GM19467 (cell line): Measurements from ENCODE around the gene EIF2AK3.
"Not testable (repeated sequence)": the region's sequence is repeated elsewhere in the genome, so short reads cannot be mapped to it uniquely, and the experiment has no call there.

Experiments used
- ATAC-seq: cut with Tn5 transposase; IDR thresholded peaks from one replicate; pipeline ENCODE4 v1.9.1; 2021; ENCODE audit warnings: mild to moderate bottlenecking, moderate library complexity; ENCODE audit not compliant: unreplicated experiment

Gene EIF2AK3

DNA sequence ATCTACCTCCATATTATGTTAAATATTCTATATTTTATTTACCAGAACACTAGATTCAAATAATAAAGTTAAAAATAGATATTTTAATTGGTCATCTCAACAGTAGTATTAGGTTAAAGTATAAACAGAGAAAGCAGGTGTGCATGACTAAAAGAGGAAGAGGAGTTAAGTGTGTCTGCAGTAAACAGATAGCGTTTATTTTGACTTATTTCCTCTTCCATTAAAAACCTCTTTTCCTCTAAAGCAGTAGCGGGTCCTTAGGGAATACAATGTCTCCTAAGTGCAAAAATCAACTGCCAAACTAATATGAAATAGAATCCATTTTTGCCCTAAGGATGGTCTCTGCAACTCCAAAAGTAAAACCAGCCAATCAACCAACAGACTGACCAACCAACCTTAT, 27.7 kb downstream of the EIF2AK3 start:
- ATAC-seq = no peak

DNA sequence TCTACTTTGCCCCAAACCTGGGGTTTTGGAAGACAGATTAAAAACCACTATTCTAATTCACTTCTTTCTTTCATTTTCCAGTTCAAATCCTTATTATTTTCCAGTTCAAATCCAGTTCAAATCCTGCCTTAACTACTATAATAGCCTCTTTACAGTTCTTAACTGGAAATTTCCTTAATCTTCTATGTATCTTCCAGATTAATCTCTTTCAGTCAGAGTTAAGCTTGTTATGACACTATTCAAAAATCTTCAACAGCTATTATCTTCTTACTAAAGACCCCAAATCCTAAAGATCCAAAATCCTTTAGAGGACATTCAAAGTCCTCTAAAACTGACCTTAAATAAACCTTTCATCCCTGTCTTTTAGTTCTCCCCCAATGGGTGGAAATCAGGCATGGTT, 30.1 kb downstream of the EIF2AK3 start:
- no peak for ATAC-seq

DNA sequence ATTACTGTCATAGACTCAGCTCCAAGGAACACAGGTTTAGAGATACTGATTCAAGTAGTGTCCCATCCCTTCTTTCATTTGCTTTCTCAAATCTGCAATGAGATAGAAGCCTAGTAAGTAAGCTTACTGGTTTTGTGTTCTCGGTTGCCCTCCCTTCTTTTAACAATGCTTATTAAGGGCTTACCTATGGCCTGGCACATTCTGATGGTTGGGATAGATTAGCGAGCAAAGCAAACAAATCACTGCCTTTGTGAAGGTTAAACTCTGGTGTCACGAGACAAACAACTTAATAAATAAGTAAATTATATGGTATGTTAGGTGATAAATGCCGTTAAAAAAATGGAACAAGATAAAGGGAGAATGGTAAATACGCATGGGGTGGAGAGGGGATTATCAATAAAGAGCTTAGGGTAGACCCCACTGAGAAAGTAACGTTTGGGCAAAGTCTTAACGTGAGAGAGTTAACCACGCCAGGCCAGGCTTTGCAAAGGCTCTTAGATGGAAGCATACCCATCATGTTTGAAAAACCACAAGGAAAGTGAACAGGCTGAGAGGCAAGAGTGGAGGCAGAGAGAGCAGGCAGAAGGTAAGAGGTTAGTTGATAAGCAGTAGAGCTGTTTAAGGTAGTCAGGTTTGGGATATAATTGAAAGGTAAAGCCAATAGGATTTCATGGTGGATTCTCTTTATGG, 31.0 kb downstream of the EIF2AK3 start:
- no peak for ATAC-seq

DNA sequence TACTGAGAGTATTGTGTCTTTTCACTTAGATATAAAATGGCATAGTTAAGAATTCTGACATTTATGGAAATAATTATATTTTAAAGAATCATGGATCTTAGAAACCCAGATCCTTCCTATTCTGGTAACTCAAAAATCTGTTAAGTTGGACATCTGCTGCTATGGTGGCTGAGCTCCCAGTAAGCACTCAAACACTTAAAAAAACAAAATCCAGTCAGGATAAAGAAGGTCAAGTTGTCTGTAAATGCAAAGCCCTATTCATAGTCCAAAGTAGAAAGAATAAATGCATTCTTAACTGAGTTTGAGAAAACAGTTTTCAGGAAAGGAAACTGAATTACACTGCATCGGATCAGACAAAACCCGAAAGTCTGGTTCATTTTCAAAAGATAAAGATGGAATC, 35.6 kb downstream of the EIF2AK3 start:
- no peak for ATAC-seq

DNA sequence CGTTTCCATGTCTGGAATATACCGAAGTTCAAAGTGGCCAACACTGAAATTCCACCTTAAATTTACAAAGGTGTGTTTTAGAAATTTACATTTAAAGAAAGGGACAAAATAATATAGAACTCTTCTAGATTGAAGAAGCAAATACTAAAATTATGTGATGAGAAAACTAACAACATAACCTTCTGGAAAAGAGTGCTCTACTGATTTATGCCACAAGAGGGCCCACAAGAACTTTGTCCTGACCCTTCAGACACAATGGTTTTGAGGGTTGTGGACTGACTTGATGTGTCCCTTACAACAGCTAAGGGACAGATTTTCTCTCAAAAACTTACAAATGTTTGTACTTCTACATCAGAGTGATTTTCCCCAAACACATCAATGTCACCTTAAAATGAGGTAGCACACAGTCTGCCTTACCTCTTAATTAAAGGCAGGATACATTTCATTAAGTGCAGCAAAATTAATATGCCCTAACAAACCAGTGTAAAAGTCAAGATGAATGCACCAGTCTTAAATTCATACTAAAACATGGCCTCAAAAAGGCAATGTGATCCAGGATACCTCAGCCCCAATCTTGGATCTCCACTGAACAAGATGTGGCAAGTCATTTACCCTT, 36.2 kb downstream of the EIF2AK3 start:
- ATAC-seq = peak; percentile 54

DNA sequence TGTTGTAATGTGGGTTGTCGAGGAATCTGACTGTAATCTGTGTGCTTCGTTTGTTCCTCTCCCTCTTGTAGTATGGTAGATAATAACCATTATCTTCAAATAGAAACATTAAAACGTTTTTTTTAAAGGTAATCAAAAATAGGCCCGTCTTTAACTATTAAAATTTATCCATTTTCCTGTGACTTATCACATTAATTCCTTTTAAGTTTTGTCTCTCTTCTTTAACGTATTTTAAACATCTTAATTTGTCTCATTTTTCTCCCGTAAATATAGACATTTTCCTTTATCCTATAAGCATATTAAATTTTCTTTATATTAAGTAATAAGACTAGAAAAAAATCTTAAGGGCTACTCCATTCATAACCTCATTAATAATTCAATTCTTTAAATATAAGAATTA, 41.3 kb downstream of the EIF2AK3 start:
- ATAC-seq = no peak

DNA sequence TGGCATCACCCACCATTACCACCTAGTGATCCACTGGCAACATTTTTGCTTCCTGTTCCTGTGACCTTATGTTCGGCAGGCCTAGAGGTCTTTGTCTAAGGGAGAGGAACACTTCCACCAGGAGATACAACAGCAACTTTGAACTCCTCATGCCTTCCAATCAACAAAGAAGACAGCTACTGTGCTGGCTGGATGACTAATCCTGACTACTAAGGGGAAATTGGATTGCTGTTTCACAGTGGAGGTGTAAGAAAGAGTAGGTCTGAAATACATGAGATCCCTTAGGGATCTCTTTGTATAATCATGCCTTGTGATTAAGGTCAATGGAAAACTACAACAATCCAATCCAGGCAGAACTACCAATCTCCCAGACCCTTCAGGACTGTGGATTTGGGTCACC, 45.2 kb downstream of the EIF2AK3 start:
- ATAC-seq = no peak

DNA sequence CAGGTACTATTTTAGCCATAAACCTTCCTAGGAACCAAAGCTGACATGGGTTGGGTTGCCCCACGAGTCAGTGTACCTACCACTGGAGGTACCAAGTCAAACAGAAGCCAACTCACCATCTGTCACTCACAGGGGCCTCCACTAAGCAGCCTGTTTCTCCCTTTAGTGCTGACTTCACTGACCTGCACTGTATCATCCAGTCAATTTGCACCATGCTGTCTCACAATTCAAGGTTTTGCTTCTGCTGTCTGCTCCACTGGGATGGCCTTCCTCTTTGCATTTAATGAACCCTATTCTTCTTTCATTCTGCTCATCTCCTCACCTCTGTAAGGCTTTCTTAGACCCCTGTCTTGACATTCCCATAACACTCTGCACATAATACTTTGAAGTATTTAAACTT, 47.2 kb downstream of the EIF2AK3 start:
- ATAC-seq = no peak

DNA sequence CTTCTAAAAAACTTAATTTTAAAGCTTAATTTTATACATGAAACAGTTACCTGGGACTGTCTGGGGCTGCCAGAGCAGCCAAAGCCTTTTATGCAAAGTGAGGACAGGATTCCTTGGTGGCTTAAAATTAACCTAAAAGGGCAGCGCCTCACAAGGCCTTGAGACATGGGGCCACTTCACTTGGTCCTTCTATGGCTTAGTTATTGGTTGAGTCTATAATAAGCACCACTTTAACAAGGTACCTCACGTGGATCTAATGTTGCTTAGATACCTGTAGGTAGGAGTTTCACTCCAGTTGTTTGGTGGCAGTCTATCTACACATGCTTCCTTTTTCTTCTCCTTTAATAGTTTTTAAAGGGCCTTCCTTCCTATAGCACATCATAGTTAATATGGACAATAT, 51.6 kb downstream of the EIF2AK3 start:
- no peak for ATAC-seq

DNA sequence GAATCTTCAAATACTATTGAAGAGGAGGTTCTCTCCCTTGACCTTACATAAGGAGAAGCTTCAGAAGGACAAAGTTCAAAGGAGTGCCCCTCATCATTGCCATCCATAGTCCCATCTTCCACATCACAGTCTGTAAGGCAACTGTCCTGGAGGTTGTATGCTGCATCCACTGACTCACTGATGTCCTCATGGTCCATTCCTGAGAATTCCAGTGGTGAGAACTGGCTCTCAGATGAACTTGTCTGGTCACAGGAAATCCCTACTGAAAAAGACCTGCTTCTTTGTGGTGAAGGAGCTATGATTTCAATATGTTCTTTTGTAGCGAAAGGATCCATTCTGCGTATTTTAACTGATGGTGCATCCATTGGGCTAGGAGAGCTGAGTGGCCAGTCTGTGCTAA, 52.2 kb downstream of the EIF2AK3 start:
- no peak for ATAC-seq

DNA sequence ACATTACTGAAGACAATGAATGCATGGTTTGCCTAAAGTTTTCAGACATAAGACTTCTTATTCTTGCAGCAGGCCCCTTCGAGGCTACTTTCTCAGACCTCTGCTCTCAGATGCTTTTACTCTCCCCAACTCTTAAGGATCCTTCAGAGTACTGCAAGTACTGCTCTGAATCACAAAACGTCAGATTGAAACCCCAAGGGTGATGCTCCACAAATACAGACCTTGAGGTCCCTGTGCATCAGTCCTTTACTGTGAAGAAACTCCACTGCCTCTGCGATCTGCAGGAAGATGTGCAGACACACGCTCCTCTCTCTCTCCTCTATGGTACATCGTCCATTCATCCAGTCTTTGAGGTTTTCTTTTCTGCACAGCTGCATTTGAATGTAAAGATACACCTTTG, 52.8 kb downstream of the EIF2AK3 start:
- ATAC-seq = no peak

DNA sequence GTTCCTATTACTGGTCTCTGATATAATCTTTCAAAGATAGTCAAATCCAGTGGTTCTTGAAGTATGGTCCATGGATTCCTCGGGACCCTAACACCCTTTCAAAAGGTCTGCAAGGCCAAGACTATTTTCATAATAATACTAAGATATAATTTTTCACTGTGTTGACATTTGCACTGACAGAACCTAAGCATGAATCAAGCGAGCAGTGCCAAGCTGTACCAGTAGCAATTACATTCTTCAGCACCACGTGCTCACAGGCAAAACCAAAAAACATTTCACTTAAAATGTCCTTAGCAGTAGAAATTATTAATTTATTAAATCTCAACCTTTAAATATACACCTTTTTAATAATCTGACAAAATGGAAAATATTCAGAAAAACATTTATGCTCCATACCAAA, 59.1 kb downstream of the EIF2AK3 start:
- no peak for ATAC-seq

DNA sequence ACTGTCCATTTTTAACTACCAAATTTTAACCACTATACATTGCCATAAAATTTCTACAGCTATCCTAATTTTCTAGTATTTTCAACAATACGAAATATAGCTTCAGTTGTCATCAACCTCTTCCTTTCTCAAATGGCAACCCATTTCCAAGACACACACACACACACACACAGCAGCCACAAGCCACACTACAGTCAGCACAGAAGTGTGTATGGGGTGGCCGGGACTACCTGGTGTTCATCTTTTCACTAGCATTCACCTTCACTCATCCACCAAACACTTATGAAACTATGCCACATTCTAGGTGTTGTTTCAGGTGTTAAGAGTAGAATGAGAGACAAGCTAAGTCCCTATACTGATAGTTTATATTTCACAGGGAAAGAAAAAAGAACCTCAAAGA, 62.9 kb downstream of the EIF2AK3 start:
- no peak for ATAC-seq

DNA sequence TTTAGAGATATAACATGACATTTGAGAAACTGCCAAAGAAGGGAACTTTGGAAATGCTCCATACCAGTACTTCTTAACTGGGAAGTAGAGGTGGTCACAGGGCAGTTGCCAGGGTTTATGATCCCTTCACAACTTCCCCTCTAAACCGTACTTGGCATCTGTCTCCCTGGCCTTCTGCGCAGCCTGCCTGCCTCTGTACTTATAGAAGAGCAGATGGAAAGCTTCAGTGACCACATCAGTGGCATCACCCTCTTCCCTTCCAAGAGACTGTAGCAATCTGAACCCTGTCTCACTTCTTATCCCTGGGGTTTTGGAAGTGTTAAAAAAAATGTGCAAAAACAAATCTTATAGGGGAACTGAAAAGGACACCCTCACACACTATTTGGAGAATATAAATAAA, 64.1 kb downstream of the EIF2AK3 start:
- no peak for ATAC-seq

DNA sequence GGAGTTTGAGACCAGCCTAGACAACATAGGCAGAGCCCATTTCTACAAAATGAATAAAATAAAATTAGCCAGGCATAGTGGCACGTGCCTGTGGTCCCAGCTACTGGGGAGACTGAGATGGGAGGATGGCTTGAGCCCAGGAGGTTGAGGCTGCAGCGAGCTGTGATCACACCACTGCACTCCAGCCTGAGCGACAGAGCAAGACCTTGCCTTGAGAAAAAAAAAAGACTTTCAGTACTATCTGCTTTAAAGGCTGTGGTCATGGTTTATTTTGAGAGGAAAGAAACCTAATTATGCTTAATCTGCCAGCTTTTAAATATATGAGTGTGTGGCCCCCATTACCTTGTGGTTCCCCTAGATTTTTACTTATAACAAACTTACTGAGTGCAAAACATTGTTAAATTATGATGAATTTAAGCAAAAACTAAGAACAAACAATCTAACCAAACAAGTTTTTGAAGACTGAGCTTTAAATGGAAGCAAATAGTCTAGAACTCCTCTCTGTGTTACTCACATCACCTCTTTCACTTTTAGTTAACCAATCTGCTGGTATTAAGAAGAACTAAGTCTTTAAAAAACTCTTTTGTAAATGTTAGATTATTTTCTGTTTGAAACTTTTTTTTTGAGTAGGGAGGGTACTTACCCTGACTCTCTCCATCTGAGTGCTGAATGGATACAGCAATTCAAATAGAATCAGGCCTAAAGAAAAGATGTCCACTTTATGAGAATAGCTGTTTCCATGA, 65.4 kb downstream of the EIF2AK3 start:
- ATAC-seq = no peak

DNA sequence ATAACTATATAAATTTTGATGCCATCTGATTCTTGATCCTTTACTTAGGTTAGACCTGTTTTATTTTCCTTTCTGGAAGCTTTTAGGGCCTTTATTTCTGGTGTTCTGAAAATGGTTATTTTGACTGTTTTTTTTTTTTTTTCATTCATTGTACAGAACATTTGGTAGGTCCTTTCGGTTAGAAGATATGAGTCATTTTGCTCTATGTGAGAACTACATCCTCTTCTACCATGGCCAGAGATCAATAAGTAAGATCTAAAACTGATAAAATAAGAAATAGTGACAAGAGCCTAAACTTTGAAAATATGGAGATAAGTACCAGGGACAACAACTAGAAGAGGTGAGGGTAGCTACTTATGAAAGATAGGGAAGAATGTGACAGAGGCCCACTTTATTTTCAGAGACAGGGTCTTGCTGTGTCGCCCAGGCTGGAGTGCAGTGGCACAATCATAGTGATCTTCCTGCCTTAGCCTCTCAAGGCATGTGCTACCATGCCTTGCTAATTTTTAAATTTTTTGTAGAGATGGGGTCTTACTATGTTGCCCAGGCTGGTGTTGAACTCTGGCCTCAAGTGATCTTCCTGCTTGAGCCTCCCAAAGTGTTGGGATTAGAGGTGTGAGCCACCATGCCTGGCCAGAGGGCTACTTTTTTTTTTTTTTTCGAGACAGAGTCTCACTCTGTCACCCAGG, 66.5 kb downstream of the EIF2AK3 start:
- no peak for ATAC-seq

DNA sequence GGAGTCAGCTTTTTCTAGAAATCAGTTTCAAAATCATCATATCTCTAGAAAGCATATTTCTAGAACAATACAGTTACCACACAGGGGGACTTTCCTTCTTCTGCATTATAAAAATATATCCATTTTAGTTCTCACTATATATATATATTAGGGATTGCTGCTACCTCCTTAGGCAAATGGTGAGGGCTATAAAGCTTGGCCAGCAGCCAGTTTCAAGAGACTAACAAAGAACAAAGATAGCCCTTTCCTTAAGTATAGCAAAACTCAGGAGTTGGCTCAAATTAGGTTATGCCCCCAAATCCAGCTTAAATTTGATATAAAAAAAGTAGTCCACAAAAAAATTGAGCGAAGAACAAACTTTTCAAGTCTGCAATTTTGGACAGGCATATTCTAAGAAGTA, 70.0 kb downstream of the EIF2AK3 start:
- no peak for ATAC-seq

DNA sequence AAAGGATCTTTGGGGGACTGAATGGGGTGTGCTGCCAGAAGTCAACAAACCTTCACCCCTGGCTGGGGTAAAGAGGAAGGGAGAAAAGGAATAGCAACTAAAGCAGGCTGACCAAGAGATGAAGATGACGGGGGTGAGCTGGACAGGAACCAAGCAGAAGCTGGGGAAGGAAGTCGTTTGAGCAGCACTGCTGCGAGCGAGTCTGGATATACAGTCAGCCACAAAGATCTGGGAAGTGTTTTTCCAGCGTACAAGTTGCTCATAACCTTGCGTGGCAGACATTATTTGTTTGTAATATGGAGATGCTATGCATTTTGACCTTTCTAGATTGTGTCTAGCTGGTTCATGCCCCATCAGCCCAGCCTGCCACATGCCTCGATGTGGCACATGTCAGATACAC, 71.2 kb downstream of the EIF2AK3 start:
- no peak for ATAC-seq

DNA sequence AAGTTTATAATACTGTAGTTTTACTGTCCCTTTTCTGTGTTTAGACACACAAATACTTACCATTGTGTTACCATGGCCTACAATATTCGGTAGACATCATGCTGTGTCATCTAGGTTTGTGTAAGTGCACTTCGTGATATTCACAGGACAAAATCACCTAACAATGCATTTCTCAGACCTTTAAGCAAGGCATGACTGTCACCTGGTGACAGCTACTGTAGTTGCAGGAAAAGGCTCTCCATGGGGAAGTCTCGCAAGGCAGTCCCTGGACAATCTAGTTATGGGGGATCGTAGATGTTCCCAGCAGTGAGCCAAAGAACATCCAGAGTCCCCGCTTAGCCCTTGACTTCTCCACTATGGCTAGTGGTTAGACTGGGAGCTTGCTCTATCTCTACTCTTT, 73.1 kb downstream of the EIF2AK3 start:
- no peak for ATAC-seq

DNA sequence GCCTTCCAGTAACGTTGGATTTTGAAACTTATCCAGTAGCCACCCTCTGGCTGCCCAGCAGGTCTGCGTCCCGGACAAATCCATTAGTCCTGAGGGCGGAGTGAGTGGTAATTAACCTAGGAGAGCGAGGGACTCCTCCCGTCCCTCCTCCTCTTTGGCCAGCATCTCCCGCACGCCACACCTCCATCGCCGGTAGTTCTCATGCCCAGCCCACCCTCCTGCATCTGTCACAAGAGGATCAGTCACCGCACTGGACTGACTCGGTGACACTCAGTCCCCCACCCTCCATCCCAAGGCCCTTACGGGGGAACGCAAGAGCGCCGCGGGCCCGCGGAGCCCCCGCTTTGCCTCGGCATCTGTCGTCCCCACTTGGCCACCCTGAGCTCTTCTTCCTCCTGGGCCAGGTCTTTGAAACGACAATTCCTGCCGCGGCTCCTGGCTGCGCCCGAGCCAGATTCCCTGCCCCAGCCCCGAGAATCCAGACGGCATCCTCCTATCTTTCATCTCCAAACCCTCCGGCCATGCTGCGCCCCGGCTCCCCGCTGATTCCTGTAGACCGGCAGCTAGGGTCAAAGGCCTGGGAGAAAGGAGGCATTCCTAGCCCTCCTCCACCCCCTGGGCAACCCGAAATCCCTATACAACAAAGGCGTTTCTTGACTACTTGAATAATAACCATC, 77.5 kb downstream of the EIF2AK3 start:
- no peak for ATAC-seq

DNA sequence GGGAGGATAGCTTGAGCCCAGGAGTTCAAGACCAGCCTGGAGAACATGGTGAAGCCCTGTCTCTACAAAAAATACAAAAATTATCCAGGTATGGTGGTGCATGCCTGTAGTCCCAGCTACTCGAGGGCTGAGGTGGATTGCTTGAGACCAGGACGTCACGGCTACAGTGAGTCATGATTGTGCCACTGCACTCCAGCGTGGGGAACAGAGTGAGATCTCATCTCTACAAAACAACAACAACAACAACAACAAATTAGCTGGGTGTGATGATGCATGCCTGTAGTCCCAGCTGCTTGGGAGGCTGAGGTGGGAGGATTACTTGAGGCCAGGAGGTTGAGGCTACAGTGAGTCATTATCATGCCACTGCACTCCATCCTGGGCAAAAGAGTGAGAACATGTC, 81.0 kb downstream of the EIF2AK3 start:
- not testable (repeated sequence) for ATAC-seq
